GM21528 (cell line): ENCODE data around the gene OSCP1.

Experiments
- ATAC-seq: cut with Tn5 transposase; IDR thresholded peaks from one replicate; pipeline ENCODE4 v1.9.1; 2021; ENCODE audit warnings: mild to moderate bottlenecking, moderate library complexity; ENCODE audit not compliant: unreplicated experiment, low FRiP score

OSCP1 gene

DNA sequence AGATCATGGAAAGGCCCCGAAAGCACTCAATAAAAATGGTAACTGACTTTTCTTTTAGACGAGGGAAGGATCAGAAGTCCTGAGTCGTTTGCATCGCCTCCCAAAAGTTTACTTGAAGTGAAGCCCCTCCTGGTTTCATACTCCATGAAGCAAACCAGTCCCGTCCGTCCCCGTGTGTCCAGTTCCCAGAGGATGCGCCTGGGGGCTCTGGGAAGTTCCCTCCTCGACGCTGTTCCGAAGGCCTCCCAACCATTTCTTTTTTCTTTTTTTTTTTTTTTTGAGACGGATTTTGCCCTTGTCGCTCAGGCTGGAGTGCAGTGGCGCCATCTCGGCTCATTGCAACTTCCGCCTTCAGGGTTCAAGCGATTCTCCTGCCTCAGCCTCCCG lies 661 bp upstream of the OSCP1 start:
- ATAC-seq: no peak

DNA sequence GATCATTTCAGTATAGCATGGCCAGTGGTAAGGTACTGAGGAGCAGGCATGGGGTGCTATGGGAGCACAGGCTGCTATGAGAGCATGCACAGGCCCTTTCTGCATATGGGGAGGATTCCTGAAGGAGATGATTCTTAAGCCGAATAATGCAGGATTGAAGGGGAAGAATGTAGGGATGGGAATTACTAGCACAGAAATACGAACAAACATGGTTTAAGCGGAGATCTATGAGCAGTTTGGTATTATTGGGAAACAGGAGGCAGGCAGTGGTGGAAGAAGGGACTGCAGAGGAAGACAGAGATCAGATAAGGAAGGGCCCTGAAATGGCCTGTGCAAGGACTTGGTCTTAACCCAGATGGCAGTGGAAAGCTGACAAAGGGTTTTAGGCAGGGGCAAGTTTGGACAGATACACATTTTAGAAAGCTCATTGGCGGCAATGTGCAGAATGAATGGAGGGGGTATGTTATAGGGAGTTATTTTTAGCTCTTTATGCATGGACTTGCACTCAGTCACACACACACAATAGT lies 1.7 kb downstream of the OSCP1 start:
- ATAC-seq: no peak

DNA sequence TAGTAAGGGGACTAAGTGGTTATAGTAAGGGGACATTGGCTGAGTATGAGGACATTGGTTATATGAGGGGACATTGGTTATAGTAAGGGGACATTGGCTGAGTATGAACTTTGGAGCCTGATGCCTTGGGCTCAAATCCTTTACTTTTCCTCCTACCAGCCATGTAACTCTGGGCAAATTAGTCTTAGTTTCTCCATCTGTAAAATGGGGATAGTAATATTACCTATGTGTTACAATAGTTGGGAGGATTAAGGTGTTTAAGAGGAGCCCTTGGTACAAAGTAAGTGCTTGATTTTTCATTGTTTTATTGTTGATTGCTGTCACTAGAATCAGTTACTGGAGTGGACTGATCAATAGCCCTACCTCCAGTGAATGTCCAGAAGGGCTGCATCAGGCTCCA lies 2.8 kb downstream of the OSCP1 start:
- ATAC-seq: no peak

DNA sequence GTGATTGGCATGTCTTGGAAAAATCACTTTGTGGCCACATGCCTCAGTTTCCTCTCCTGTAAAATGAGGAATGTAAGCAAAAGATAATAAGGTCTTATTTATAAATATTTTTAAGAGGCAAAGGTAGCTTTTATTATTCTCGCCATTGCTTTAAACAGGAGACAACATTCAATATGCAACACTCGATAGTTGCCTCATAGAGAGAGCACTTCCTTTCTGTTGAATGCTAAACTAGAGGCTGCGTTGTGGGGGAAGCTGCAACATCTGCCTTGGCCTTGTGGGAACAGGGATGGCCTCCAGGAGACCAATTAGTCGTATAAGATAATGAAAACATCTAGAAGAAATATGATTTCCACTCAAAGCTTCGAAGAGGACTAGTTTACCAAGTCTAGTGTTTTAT lies 3.5 kb downstream of the OSCP1 start:
- ATAC-seq: no peak

DNA sequence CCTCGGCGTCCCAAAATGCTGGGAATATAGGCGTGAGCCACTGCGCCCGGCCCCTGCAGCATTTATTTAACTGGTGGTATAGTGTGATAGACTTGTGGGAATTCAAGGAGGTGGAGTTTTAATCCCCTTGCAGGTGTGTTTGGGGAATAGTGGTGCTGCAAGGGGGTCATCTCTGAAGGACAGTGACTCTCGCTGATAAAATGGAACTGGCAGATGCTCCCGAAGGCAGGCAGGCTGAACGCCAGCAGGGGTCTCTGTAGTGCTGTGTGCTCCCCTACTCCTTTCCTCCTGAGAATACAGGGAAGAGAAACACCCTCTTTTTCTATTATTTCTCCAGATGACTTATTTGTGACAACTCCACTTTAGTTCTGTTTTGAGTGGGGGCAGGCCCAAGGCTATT lies 4.0 kb downstream of the OSCP1 start:
- ATAC-seq: no peak

DNA sequence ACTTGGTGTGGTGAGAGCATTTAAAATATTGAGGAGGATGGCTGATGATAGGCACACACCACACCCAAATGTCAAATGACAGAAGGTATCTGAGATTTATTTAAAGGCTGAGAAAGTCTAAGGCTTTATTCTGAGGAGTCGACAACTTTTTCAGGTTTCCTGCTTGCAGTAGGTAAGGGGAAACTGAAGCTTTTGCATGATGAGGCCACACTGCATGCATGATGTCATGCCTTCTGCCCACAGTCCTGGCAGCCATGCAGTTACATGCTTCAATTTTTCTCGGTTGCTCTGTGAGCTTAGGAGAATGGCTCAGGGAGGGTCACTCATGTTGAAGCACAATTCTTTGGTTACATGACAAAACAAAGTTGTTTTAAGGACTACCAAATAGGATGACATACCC lies 7.0 kb downstream of the OSCP1 start:
- no peak for ATAC-seq

DNA sequence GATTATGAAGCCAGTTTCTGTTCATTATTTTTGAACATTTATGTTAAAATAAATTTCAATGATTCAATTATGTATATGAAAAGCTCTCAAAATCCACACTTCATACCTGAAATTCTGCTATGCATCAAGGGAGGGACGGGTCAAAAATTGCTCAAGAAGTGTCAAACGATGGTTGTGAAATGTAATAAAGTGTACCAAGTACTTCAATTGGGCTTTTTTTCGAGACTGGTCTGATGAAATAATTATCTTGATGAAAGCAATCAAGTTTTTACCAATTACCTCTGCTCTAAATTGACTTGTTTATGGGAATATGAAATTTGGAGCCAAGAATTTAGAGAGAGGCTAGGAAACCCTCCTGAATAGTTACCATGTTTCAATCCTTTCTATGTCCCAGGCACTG lies 7.9 kb downstream of the OSCP1 start:
- no peak for ATAC-seq

DNA sequence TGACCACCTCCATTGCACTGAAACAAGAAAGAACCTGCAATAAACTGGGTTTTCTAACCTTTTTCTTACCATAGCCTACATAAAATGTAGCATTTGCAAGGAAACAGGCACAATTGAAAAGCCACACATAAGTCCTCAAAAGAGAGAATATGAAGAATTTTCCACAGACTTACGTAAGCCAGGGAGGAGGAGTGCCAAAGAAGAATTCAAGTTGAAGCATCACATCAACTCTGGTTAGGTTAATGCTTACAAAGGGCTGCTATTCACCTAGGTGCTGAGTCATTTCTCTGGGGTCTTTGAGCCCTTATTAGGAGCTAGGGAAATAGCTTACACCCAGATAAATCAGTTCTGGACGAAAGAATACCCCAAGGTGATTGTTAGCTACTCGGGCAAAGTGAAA lies 9.6 kb downstream of the OSCP1 start:
- no peak for ATAC-seq

DNA sequence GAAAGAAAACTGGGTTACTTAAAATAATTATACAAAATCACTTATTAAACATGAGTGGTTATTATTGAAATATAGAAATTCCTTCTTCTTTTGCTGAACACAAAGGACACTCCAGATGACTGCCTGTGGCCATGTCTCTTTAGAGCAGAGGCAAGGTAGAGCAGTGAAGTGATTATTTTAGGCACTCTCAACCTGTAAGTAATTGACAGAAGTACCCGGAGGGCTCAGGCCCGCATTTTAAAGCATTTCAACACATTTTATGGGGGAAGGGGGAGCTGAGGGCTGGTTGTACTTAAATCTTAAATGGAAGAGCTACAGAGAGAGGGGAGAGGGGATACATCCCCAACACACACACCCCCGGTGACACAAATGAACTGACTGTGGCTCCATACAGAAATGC lies 10.2 kb downstream of the OSCP1 start:
- ATAC-seq: no peak

DNA sequence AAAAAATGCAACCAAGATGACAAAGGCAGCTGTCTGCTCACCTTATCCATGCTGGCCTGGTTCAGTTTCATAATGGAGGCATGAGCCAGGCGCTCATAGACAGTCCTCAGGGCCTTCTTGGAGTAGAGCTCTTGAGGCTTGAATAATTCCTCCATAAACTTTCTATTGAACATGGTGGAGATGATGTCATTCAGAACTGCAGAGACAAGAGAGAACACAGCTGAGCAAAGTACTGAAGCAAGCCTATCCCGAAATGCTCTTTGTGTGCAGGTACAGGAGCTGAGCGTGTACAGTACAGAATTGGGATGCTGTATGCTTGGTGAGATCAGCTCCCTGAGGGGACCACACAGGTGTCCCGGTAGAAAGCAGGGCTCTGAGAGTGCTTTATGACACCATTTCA lies 11.5 kb downstream of the OSCP1 start:
- no peak for ATAC-seq

DNA sequence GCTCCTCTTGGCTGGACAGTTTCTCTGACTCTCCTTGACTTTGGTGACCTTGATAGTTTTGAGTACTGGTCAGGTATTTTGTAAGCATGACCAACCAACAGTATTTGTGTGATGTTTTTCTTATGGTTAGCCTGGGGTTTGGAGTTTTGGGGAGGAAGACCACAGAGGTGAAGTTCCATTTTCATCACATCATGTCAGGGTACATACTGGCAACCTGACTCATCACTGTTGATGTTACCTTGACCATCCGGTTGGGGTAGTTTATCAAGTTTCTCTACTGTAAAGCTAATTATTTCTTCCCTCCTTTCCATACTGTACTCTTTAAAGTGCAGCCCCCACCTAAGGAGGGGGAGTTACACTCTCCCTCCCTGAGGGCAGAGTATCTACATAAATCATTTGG lies 13.4 kb downstream of the OSCP1 start:
- no peak for ATAC-seq

DNA sequence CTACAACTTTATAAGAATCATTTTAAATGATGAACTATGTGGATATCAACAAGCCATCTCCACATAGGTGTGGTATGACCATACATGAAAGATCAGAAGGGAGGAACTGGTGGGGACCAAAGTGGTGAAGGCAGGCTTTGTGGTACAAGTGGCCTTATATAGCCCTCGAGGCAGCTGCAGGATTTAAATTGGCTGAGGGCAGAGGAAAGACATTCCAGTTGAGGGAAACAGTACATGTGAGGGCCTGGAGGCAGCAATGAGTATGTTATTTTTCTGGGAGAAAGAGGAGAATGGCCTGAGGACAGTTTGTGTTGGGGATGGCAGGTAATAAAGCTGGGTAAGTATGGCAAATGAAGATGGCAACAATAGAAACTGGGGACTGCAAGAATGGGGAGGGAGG lies 17.1 kb downstream of the OSCP1 start:
- ATAC-seq: no peak

DNA sequence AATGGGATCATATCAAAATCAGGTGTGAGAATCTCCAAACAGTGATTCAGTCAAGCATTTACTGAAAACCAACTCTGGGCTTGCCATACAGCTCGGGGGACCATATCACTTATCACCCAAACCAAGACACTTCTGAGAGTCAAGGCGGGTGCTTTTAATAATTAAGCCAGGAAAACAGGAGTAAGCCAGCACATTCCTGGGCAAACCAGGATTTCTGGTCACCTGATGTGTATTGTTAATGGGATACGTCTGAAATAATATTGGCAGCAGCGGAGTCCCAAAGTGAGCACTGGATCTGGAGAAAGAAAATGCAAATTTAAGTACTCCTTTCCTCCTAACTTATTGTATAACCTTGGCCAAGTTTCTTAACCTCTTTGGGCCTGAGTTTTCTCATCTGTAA lies 17.6 kb downstream of the OSCP1 start:
- ATAC-seq: no peak

DNA sequence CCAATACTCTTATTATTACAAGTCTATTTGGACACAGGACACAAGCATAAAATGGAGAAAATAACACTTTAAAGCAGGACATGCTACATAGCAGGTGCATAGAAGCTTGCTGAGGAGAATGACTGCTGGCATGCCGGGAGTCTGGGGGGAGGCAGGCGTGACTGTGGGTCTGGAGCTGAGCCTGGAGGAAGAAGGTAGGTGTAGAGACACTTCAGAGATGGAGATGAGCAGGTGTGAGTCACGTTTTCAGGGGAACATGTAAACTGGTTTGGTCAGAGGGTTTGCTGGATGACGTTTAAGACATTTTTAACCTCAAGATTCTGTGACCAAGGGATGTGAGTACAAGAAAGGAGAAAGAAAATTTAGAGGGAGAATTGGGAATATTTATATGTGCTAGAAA lies 24.5 kb downstream of the OSCP1 start:
- ATAC-seq: no peak

DNA sequence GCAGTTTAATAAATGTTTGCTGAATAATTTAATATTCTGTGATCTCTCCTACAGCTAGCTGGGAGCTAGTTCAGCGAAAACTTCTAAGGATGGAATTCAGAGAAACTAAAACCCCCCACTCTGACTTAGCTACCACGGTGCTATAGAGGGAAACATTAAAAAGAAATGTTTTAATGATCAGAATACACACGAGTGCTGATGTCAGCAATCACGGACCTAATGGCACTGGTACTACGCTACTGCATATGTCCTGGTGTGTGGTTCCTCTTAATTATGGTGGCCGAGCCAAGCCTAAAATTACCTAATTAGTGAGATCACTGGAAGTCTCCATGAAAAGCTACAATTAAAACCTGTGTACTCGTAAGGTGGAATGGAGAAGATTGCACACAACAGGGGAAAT lies 28.6 kb downstream of the OSCP1 start:
- no peak for ATAC-seq

DNA sequence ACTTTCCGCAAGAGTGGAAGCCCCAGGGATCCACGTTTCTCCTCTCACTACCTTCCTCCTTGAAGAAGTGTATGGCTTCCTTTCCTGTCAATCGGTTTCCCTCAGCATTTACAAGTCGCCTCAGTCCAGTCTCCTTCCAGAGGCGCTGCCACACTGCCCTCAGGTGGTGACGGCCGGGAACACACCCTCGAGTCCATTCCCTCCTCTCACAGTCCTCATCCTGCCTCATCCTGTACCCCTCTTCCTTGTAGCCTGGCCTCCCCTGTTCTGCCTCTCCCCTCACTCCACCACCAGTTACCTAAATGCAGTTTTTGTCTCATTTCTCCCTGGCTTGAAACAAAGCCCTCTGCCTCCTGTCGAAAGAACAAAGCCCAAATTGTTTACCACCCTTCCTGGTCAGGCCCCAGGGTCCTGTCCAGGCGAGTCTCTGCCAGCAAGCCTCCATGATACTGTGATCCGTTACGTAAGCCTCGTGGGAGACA lies 29.4 kb downstream of the OSCP1 start:
- peak; percentile 55 for ATAC-seq

DNA sequence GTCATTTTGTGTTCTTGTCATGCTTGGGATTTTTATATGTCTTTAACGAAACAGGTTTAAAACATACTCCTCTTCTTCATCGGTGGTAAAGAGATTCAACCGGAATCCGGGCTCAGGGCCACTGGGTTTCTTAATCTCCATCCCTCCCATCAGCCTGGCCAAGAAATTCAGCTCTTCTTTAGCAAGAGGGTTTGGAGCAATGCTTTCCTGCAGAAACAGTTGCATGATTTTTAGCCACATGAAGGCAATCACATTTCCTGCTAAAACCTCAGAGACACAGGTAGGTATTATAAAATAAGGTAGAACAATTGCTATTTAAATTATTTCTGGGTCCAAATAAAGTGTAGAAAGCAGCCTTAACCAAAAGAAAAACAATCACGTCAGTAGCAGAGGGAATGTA lies 29.8 kb downstream of the OSCP1 start:
- no peak for ATAC-seq

DNA sequence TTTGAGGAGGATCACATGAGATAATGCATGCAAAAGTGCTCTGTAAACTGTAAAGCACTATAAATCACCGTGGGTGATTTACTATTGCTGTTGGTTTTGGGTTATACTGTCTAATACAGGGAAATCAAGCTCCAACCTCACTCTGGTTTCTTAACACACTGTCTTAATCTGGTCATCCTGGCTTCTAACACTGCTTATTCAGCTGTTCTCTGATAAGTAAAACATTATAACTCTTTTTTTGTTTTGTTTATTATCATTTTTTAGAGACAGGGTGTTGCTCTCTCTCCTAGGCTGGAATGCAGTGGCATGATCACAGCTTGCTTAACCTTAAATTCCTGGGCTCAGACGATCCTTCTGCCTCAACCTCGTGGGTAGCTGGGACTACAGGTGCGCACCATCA lies 30.7 kb downstream of the OSCP1 start:
- no peak for ATAC-seq

DNA sequence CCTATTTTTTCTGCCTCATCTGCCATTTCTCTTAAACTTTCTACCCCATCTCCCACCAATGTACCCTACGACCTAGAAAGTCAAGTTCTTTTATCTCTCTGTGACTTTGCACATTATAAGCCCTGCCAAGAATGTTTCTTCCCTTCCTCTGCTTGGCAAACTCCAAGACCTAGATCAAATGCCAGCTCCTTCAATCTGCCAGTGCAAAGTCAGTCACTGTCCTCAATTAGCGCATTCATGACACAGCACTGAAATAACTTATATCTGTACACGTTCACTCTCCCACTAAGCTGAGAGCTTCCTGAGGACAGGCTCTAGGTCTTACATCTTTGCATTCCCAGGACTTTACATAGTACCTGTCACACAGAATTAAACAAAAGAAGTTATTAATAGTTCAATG lies 31.1 kb downstream of the OSCP1 start:
- ATAC-seq: no peak

DNA sequence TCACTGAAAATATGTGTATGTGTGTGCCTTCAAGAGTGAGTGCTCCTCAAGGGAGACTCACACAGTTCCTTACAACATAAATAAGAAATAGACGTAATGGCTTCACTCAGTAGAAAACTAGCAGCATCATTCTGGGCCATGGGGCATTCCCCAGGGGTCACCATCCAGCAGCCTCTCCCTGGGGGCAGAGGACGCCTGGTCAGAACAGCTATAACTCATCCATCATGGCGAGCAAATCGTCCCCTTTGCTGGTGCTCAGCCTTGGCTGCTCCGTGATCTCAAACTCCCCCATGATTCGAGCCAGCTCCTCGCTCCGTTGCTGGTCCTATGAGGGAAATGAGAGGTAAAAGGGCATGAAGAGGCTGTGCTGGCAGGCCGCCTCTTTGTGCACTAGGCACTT lies 32.3 kb downstream of the OSCP1 start:
- no peak for ATAC-seq

DNA sequence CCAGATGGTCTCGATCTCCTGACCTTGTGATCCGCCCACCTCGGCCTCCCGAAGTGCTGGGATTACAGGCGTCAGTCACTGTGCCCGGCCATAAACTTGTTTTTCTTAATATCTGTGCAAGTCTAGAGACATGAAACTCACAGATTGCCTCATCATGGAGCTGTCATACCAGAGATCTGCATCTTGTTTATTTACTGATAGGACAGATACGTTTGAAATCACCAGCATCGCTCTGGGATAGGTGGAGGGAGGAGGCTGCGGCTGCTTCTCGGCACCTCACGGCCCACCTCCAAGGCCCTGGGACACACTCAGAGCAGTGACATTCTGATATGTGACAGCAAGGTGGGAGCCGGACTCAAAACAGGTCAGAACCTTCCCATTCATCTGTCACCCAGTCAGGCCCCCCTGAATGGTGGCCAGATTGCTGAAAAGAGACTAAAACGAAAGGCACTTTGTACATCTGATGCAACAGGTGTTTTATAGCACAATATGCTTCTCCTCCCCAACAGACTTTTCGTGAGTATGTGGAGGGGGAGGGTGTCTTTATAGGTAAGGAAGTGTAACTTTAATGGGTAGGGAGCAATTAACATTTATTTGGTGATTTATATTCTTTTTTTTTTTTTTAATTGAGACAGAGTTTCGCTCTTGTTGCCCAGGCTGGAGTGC lies 34.5 kb downstream of the OSCP1 start:
- no peak for ATAC-seq

DNA sequence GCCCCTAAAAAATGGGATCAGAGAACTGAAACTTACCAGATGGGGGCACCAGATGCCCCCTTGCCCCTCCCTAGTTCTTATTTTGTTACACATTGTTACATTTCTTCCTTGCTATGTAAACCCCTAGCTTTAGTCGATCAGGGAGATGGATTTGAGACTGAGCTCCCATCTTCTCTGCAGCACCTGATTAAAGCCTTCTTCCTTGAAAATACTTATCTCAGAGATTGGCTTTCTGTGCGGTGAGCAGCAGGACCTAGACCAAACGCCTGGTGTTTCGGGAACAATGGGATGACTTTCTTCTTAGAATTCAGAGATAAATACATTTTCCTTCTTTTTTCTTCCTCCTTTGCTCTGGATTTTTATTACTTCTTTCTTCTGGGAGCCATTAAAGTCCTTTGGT lies 35.9 kb downstream of the OSCP1 start:
- ATAC-seq: no peak
